ENCODE results near the gene SNX32. TPM values are rescaled to one million over a fixed set of nuclear protein-coding genes. Genes with fewer than 3 reads are reported as not detected.
A peak's percentile ranks its signal among the peaks of the same experiment; 100 is the strongest.

SNX32 gene
- total and polyA plus RNA-seq, 2 donors (not counting 3 experiments of a cell fraction or from before 2014, with no cell fraction given): 0.19 TPM; not detected in 1

GRCh38 chr11:65834202-65834601, 439 bp downstream of the SNX32 start:
- intact Hi-C loops (cut with micrococcal nuclease) (no loop called here), dilution Hi-C loops (cut with MboI; ENCODE audit: extremely low pct_ligation_motif_present, low sequenced_read_pairs) (no loop called here)
- Histone ChIP-seq H3K4me1 (ENCODE audit: control insufficient read depth, extremely low read depth, insufficient read depth, low read length) (peaks cover 11% of the 10 kb centered on the region), H3K4me2 (ENCODE audit: insufficient read depth, low read length) (peak overlapping the region; percentile 72), H3K27me3 (ENCODE audit: control insufficient read depth in 2 of 2, insufficient read depth in 2 of 2, low read length in 2 of 2) (peaks cover 20 to 24% of the 10 kb centered on the region in 2 experiments), H3K36me3 (ENCODE audit: control insufficient read depth in 2 of 2, extremely low read depth in 1 of 2, insufficient read depth in 2 of 2, low read length in 2 of 2) (no peaks in the 10 kb centered on the region), H3K9ac (replicated peaks; ENCODE audit: extremely low read depth, insufficient read depth, low read length) (no peak overlapping the region), H3K4me3 (replicated peaks in 1 of 3; ENCODE audit: insufficient read depth in 1 of 3, low read depth in 1 of 3, low read length in 3 of 3) (peak overlapping the region; percentile 15 to 49 (median 36)), H3K79me2 (ENCODE audit: control insufficient read depth, insufficient read depth, low read length) (no peaks in the 10 kb centered on the region), H3K9me3 (replicated peaks; ENCODE audit: control insufficient read depth, insufficient read depth, low read length) (no peaks in the 10 kb centered on the region), H2AFZ (ENCODE audit: low read depth, low read length) (peak overlapping the region; percentile 90), H3K9me1 (replicated peaks; ENCODE audit: control insufficient read depth, extremely low read depth, insufficient read depth, low read length) (no peaks in the 10 kb centered on the region), H4K20me1 (replicated peaks; ENCODE audit: control insufficient read depth, extremely low read depth, insufficient read depth, low read length) (no peaks in the 10 kb centered on the region), H3K27ac (ENCODE audit: insufficient read depth, low read depth, low read length) (no peak overlapping the region)
- DNase-seq (ENCODE audit: low read depth, low spot score) (no peak), FAIRE-seq (peak; percentile 52)
- POLR2A ChIA-PET: no interaction called here
- no TSS peak for BruUV-seq (replicated peaks)
- CTCF ChIA-PET: interaction anchor here (0.8 to 2.6 kb wide), 5 partner anchors 16 to 208 kb away, joined by 3 to 8 read pairs (median 5); partner anchors contain the start of gene MUS81
- TF ChIP-seq CTCF (IDR thresholded peaks at IDR 0.05; ENCODE audit: extremely low read depth in 1 of 2, insufficient read depth in 1 of 2, low read depth in 1 of 2, low read length in 2 of 2) (no peak), POLR2A (IDR thresholded peaks at IDR 0.05; ENCODE audit: low read depth, low read length) (peak; percentile 61)

- no peak overlapping the region for H3K27ac ChIP-seq (ENCODE audit: insufficient read depth, low read depth, low read length)
- H4K20me1 ChIP-seq (replicated peaks; ENCODE audit: control insufficient read depth, extremely low read depth, insufficient read depth, low read length): no peaks in the 10 kb centered on the region
- no peaks in the 10 kb centered on the region for H3K27me3 ChIP-seq (ENCODE audit: control insufficient read depth in 2 of 2, insufficient read depth in 2 of 2, low read length in 2 of 2)
- no peaks in the 10 kb centered on the region for H3K9me1 ChIP-seq (replicated peaks; ENCODE audit: control insufficient read depth, extremely low read depth, insufficient read depth, low read length)
- ChIA-PET POLR2A (no interaction called here), CTCF (interaction anchor here (2.5 kb wide), 1 partner anchor 10 kb away, joined by 9 read pairs; no protein-coding TSS in a partner anchor)
- DNase-seq (ENCODE audit: low read depth, low spot score) (no peak), FAIRE-seq (peak; percentile 42)
- H3K79me2 ChIP-seq (ENCODE audit: control insufficient read depth, insufficient read depth, low read length): no peaks in the 10 kb centered on the region
- TF ChIP-seq GATA2 (IDR thresholded peaks at IDR 0.05; ENCODE audit: insufficient read depth, insufficient read length, low read depth, low read length) (no peak), JUN (IDR thresholded peaks at IDR 0.05; ENCODE audit: borderline replicate concordance, insufficient read depth, insufficient read length, low read depth) (no peak), MYC (IDR thresholded peaks at IDR 0.05; ENCODE audit: low read depth, low read length) (no peak), POLR2A (IDR thresholded peaks at IDR 0.05; ENCODE audit: low read depth, low read length) (no peak), FOS (IDR thresholded peaks at IDR 0.05; ENCODE audit: borderline replicate concordance, insufficient read depth, low read length) (no peak), MAX (IDR thresholded peaks at IDR 0.05; ENCODE audit: insufficient read depth, insufficient read length) (no peak), CTCF (IDR thresholded peaks at IDR 0.05; ENCODE audit: extremely low read depth in 1 of 2, insufficient read depth in 1 of 2, low read depth in 1 of 2, low read length in 2 of 2) (no peak), EZH2 (IDR thresholded peaks at IDR 0.05; ENCODE audit: borderline replicate concordance, low read depth, low read length, severe bottlenecking) (no peak), POLR2AphosphoS5 (IDR thresholded peaks at IDR 0.05; ENCODE audit: insufficient read depth, low read depth, low read length) (no peak)
- no peaks in the 10 kb centered on the region for H3K9me3 ChIP-seq (replicated peaks; ENCODE audit: control insufficient read depth, insufficient read depth, low read length)
- no peak overlapping the region for H2AFZ ChIP-seq (ENCODE audit: low read depth, low read length)
- no peaks in the 10 kb centered on the region for H3K36me3 ChIP-seq (ENCODE audit: control insufficient read depth in 2 of 2, extremely low read depth in 1 of 2, insufficient read depth in 2 of 2, low read length in 2 of 2)
- no peak overlapping the region for H3K4me3 ChIP-seq (replicated peaks in 1 of 3; ENCODE audit: insufficient read depth in 1 of 3, low read depth in 1 of 3, low read length in 3 of 3)
- BruUV-seq (replicated peaks): no TSS peak
- dilution Hi-C loops (cut with MboI; ENCODE audit: extremely low pct_ligation_motif_present, low sequenced_read_pairs) (no loop called here), intact Hi-C loops (cut with micrococcal nuclease) (no loop called here)
- no peaks in the 10 kb centered on the region for H3K4me1 ChIP-seq (ENCODE audit: control insufficient read depth, extremely low read depth, insufficient read depth, low read length)
- H3K9ac ChIP-seq (replicated peaks; ENCODE audit: extremely low read depth, insufficient read depth, low read length): no peak overlapping the region
- H3K4me2 ChIP-seq (ENCODE audit: insufficient read depth, low read length): no peak overlapping the region
Measured at GRCh38 chr11:65842144-65842543, 8.4 kb downstream of the SNX32 start.

Measured in endothelial cell of umbilical vein (primary cell).